ENCODE results near the gene WHRN. TPM values are rescaled to one million over a fixed set of nuclear protein-coding genes. Genes with fewer than 3 reads are reported as not detected.
A peak's percentile ranks its signal among the peaks of the same experiment; 100 is the strongest.

WHRN gene
- total RNA-seq, 4 donors from 2014 or later, result 3.7 to 13.2 (median 6.0) TPM

GRCh38 chr9:114386361-114386885 lies 118.8 kb downstream of the WHRN start:
- no peak for DNase-seq (ENCODE audit: low spot score in 2 of 2)
- TF ChIP-seq POLR2A (IDR thresholded peaks at IDR 0.05) (no peak), EP300 (IDR thresholded peaks at IDR 0.05) (no peak)
- TF ChIP-seq, protein P1, sequence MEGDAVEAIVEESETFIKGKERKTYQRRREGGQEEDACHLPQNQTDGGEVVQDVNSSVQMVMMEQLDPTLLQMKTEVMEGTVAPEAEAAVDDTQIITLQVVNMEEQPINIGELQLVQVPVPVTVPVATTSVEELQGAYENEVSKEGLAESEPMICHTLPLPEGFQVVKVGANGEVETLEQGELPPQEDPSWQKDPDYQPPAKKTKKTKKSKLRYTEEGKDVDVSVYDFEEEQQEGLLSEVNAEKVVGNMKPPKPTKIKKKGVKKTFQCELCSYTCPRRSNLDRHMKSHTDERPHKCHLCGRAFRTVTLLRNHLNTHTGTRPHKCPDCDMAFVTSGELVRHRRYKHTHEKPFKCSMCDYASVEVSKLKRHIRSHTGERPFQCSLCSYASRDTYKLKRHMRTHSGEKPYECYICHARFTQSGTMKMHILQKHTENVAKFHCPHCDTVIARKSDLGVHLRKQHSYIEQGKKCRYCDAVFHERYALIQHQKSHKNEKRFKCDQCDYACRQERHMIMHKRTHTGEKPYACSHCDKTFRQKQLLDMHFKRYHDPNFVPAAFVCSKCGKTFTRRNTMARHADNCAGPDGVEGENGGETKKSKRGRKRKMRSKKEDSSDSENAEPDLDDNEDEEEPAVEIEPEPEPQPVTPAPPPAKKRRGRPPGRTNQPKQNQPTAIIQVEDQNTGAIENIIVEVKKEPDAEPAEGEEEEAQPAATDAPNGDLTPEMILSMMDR (IDR thresholded peaks at IDR 0.05), result no peak
- Histone ChIP-seq H3K4me3 (peak overlapping the region; percentile 22 to 67 (median 63)), H3K27ac (peak overlapping the region; percentile 52 to 93 (median 92)), H3K36me3 (no peaks in the 10 kb centered on the region), H3K4me1 (peaks cover 0 to 90% (median 65%) of the 10 kb centered on the region in 4 donors), H3K27me3 (no peaks in the 10 kb centered on the region), H3K9me3 (no peaks in the 10 kb centered on the region)
- 50 to 67% methylated on average over 10 of the region's 10 CpGs for WGBS, 2 donors

DNA sequence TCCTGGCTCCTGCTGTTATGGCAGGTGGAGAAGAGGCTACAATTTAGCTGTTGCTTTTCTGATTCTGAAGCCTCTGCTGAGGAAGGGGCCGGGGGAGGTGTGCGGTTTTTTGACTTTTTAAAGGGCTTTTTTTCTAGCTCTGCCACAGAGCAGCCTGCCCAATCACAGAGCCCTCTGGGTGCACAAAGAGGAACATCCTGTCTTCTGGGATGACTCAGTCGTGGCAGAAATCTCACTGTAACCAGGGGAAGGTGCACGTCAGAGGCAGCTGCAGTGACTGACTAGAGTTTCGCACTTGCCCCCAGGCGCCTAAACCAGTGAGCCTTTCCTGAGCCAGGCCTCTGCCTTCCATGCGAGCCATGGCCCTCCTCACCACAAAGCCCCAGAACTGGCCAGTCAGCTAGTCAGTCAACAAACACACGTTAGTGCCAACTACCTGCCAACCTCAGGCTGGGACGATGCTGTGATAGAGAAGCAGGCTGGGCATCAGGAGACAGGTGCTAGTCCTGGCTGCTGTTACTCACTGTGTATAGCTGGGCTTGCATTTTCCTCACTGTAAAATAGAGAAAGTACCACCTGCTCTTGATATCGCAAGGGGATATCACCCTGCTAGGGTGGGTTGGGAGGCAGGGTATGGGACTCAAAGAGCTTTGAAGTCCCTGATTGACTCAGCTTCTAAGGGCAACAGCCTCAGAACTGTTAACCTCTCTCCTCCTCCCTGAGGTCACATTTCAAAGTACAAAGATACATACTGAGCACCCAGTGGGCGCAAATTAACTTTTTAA lies 119.7 kb downstream of the WHRN start:
- Histone ChIP-seq H3K36me3 (peaks cover 0 to 7% (median 0%) of the 10 kb centered on the region in 3 donors), H3K27ac (peak overlapping the region; percentile 34 to 93 (median 92)), H3K27me3 (no peaks in the 10 kb centered on the region), H3K9me3 (no peaks in the 10 kb centered on the region), H3K4me1 (peaks cover 0 to 81% (median 64%) of the 10 kb centered on the region in 4 donors), H3K4me3 (peak overlapping the region in 2 of 4 donors; percentile 65 to 67)
- DNase-seq (ENCODE audit: low spot score in 2 of 2), result peak; percentile 35 to 70
- TF ChIP-seq, protein P1 (IDR thresholded peaks at IDR 0.05), result no peak
- TF ChIP-seq EP300 (IDR thresholded peaks at IDR 0.05) (peak in 1 of 2 donors; percentile 75), POLR2A (IDR thresholded peaks at IDR 0.05) (peak in 1 of 2 donors; percentile 51)
- WGBS, 2 donors, result 66 to 69% methylated on average over 9 to 11 of the region's 11 CpGs

GRCh38 chr9:114384836-114385396 lies 120.4 kb downstream of the WHRN start:
- Histone ChIP-seq H3K36me3 (peaks cover 0 to 14% (median 0%) of the 10 kb centered on the region in 3 donors), H3K27ac (peak overlapping the region in 3 of 4 donors; percentile 91 to 93 (median 93)), H3K27me3 (no peaks in the 10 kb centered on the region), H3K4me3 (peak overlapping the region in 2 of 4 donors; percentile 17 to 65), H3K9me3 (no peaks in the 10 kb centered on the region), H3K4me1 (peaks cover 0 to 75% (median 60%) of the 10 kb centered on the region in 4 donors)
- TF ChIP-seq EP300 (IDR thresholded peaks at IDR 0.05) (no peak), POLR2A (IDR thresholded peaks at IDR 0.05) (no peak)
- TF ChIP-seq, protein P1 (IDR thresholded peaks at IDR 0.05), result no peak
- WGBS, 2 donors, result 80 to 82% methylated on average over 7 of the region's 7 CpGs
- no peak for DNase-seq (ENCODE audit: low spot score in 2 of 2)

DNA sequence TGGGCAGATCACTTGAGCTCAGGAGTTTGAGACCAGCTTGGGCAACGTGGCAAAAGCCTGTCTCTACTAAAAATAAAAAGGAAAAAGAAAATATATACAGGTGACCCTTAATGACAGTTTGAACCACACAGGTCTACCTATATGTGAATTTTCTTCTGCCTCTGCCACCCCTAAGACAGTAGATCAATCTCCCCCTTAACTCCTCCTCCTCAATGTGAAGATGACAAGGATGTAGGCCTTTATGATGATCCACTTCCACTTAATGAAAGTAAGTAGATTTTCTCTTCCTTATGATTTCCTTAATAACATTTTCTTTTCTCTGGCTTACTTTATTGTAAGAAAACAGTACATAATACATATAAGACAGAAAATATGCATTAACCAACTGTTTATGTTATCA lies 120.9 kb downstream of the WHRN start:
- no peak for DNase-seq (ENCODE audit: low spot score in 2 of 2)
- Histone ChIP-seq H3K4me3 (peak overlapping the region in 1 of 4 donors; percentile 17), H3K4me1 (peaks cover 0 to 72% (median 57%) of the 10 kb centered on the region in 4 donors), H3K9me3 (no peaks in the 10 kb centered on the region), H3K36me3 (peaks cover 0 to 20% (median 0%) of the 10 kb centered on the region in 3 donors), H3K27me3 (no peaks in the 10 kb centered on the region), H3K27ac (peak overlapping the region in 3 of 4 donors; percentile 91 to 93 (median 93))
- 61 to 68% methylated on average over 1 of the region's 1 CpG for WGBS, 2 donors
- TF ChIP-seq EP300 (IDR thresholded peaks at IDR 0.05) (no peak), POLR2A (IDR thresholded peaks at IDR 0.05) (no peak)
- TF ChIP-seq, protein P1 (IDR thresholded peaks at IDR 0.05), result no peak

Measured in tibial nerve (tissue), 4 donors.